H1 (cell line): ENCODE data around the gene UBE2F. TPM values are rescaled to one million over a fixed set of nuclear protein-coding genes. Genes with fewer than 3 reads are reported as not detected.

Experiments
- CTCF ChIA-PET: fragments of 300-600 bp; sonication (Branson Sonifier 250); formaldehyde crosslinking; loops from one replicate; lab custom pipeline; 2021; ENCODE audit not compliant: partially characterized antibody; lab: Charles Lee
- POLR2A ChIA-PET: fragments of 300-600 bp; sonication (Branson Sonifier 250); formaldehyde crosslinking; loops from one replicate; lab custom pipeline; 2021; ENCODE audit warnings: inconsistent platforms; ENCODE audit not compliant: partially characterized antibody; lab: Charles Lee
- DNase-seq, 2 experiments: peaks; one replicate each; pipeline versions ENCODE4 v3.0.0 to v3.0.0-alpha.2; 2010 to 2022; ENCODE audit warnings: low spot score in 2 of 2, low read depth in 1 of 2, mixed read lengths in 1 of 2
- FAIRE-seq: peaks from 2 replicates; lab custom pipeline; 2011; peaks lifted over from hg19 to GRCh38; lab: Jason Lieb, UNC
- H2AFZ ChIP-seq: 2 replicates; pipeline ENCODE4 v1.8.1; 2012; ENCODE audit warnings: low read length, inconsistent platforms
- H2AK5ac ChIP-seq: 2 replicates; pipeline ENCODE4 v1.6.1; 2013; ENCODE audit warnings: low read depth, low read length
- H2BK120ac ChIP-seq: replicated peaks from 2 replicates; pipeline ENCODE3; 2013; ENCODE audit warnings: low read depth, low read length, inconsistent platforms
- H2BK12ac ChIP-seq: 2 replicates; pipeline ENCODE4 v1.6.1; 2013; ENCODE audit warnings: low read depth, low read length
- H2BK15ac ChIP-seq: 2 replicates; pipeline ENCODE4 v1.6.1; 2013; ENCODE audit warnings: low read length
- H2BK20ac ChIP-seq: 2 replicates; pipeline ENCODE4 v1.6.1; 2013; ENCODE audit warnings: low read length
- H2BK5ac ChIP-seq: 2 replicates; pipeline ENCODE4 v1.6.1; 2013; ENCODE audit warnings: low read depth, low read length
- H3K14ac ChIP-seq: 2 replicates; pipeline ENCODE4 v1.6.1; 2013; ENCODE audit warnings: inconsistent platforms; ENCODE audit not compliant: insufficient read length
- H3K18ac ChIP-seq: 2 replicates; pipeline ENCODE4 v1.6.1; 2013; ENCODE audit warnings: low read length; ENCODE audit errors: extremely low read depth
- H3K23ac ChIP-seq: 2 replicates; pipeline ENCODE4 v1.6.1; 2013; ENCODE audit warnings: inconsistent platforms; ENCODE audit not compliant: insufficient read length
- H3K23me2 ChIP-seq: 2 replicates; pipeline ENCODE4 v1.6.1; 2013; ENCODE audit warnings: low read depth, low read length
- H3K27ac ChIP-seq: 2 replicates; pipeline ENCODE4 v1.6.1; 2011; ENCODE audit warnings: low read depth, low read length, inconsistent platforms
- H3K27me3 ChIP-seq, 4 experiments: replicated peaks in 1 of 4; 1 replicate in 1 of 4; 2 replicates in 3 of 4; pipeline versions ENCODE4 v1.6.1 to v1.8.1; 2011 to 2013; ENCODE audit warnings: low read length in 3 of 4, mild to moderate bottlenecking in 3 of 4, inconsistent platforms in 2 of 4, mixed read lengths in 2 of 4, moderate library complexity in 1 of 4; ENCODE audit not compliant: control insufficient read depth in 3 of 4, insufficient read depth in 3 of 4; ENCODE audit errors: extremely low read depth in 1 of 4
- H3K36me3 ChIP-seq, 4 experiments: 2 replicates each; pipeline versions ENCODE4 v1.6.1 to v1.8.1; 2011 to 2013; ENCODE audit warnings: mild to moderate bottlenecking in 4 of 4, low read length in 3 of 4, moderate library complexity in 2 of 4, control low read depth in 1 of 4, inconsistent platforms in 1 of 4; ENCODE audit not compliant: insufficient read depth in 4 of 4, control insufficient read depth in 2 of 4
- H3K4ac ChIP-seq: replicated peaks from 2 replicates; pipeline ENCODE3; 2013; ENCODE audit warnings: low read length, low read depth, mixed read lengths, inconsistent platforms; ENCODE audit not compliant: insufficient read length
- H3K4me1 ChIP-seq, 4 experiments: replicated peaks in 1 of 4; 1 replicate in 1 of 4; 2 replicates in 3 of 4; pipeline versions ENCODE4 v1.6.1 to v1.8.1; 2011 to 2013; ENCODE audit warnings: low read length in 3 of 4, inconsistent platforms in 2 of 4, mixed read lengths in 1 of 4; ENCODE audit not compliant: insufficient read depth in 4 of 4, control insufficient read depth in 3 of 4
- H3K4me2 ChIP-seq, 2 experiments: 2 replicates each; pipeline versions ENCODE4 v1.6.1 to v1.8.1; 2011 to 2013; ENCODE audit warnings: low read depth in 2 of 2, low read length in 2 of 2, control low read depth in 1 of 2, inconsistent platforms in 1 of 2, mild to moderate bottlenecking in 1 of 2; ENCODE audit not compliant: insufficient read depth in 1 of 2
- H3K4me3 ChIP-seq, 4 experiments: fragments of 200-600, 300-600 bp in 1 of 4; sonication (generic), shearing (Covaris generic), sonication (Bioruptor Twin) in 1 of 4; 2 replicates each; pipeline versions ENCODE4 v1.5.1 to v1.8.1; 2011 to 2016; ENCODE audit warnings: low read length in 4 of 4, low read depth in 3 of 4, control low read depth in 2 of 4, inconsistent platforms in 2 of 4, mild to moderate bottlenecking in 2 of 4, mixed read lengths in 1 of 4, moderate library complexity in 1 of 4; ENCODE audit not compliant: insufficient read depth in 2 of 4; ENCODE audit errors: extremely low read depth in 1 of 4
- H3K56ac ChIP-seq: replicated peaks from 2 replicates; pipeline ENCODE3; 2013; ENCODE audit warnings: low read depth, mild to moderate bottlenecking, mixed read lengths, low read length, inconsistent platforms; ENCODE audit not compliant: insufficient read length
- H3K79me1 ChIP-seq: 2 replicates; pipeline ENCODE4 v1.6.1; 2013; ENCODE audit warnings: low read depth, low read length, control low read depth
- H3K79me2 ChIP-seq, 2 experiments: 2 replicates each; pipeline versions ENCODE4 v1.6.1 to v1.8.1; 2012 to 2013; ENCODE audit warnings: low read length in 2 of 2, mild to moderate bottlenecking in 2 of 2, inconsistent platforms in 1 of 2; ENCODE audit not compliant: insufficient read depth in 2 of 2, control insufficient read depth in 1 of 2
- H3K9ac ChIP-seq, 4 experiments: replicated peaks in 1 of 4; 1 replicate in 1 of 4; 2 replicates in 3 of 4; pipeline versions ENCODE4 v1.6.1 to v1.8.1; 2011 to 2013; ENCODE audit warnings: low read depth in 3 of 4, low read length in 3 of 4, control low read depth in 2 of 4, mild to moderate bottlenecking in 2 of 4, moderate library complexity in 2 of 4, inconsistent platforms in 1 of 4; ENCODE audit errors: extremely low read depth in 1 of 4
- H3K9me3 ChIP-seq, 2 experiments: 2 replicates each; pipeline versions ENCODE4 v1.6.1 to v1.8.1; 2012 to 2013; ENCODE audit warnings: mild to moderate bottlenecking in 2 of 2, moderate library complexity in 2 of 2, control low read depth in 1 of 2, inconsistent platforms in 1 of 2, low read depth in 1 of 2, low read length in 1 of 2, mixed read lengths in 1 of 2; ENCODE audit not compliant: insufficient read depth in 2 of 2
- H4K20me1 ChIP-seq, 2 experiments: replicated peaks in 1 of 2; 2 replicates each; pipeline versions ENCODE3 to v1.8.1; 2011 to 2013; ENCODE audit warnings: inconsistent platforms in 2 of 2, low read length in 2 of 2, mild to moderate bottlenecking in 1 of 2; ENCODE audit not compliant: insufficient read depth in 2 of 2, control insufficient read depth in 1 of 2
- H4K5ac ChIP-seq: 2 replicates; pipeline ENCODE4 v1.6.1; 2013; ENCODE audit warnings: low read length, low read depth, mixed read lengths, inconsistent platforms; ENCODE audit not compliant: insufficient read length
- H4K8ac ChIP-seq: 2 replicates; pipeline ENCODE4 v1.8.0; 2013; ENCODE audit warnings: mild to moderate bottlenecking, moderate library complexity, low read length, inconsistent platforms; ENCODE audit not compliant: insufficient read depth; ENCODE audit errors: extremely low read depth
- H4K91ac ChIP-seq: replicated peaks from 2 replicates; pipeline ENCODE3; 2013; ENCODE audit warnings: low read length, mixed read lengths, inconsistent platforms; ENCODE audit not compliant: insufficient read length
- ASH2L ChIP-seq: fragments of 200-600, 300-600 bp; sonication (generic); IDR thresholded peaks from one replicate; pipeline ENCODE4 v1.7.1; 2017; ENCODE audit warnings: low read length
- EZH2 ChIP-seq: fragments of 200-600 bp; sonication (generic); IDR thresholded peaks from 2 replicates; pipeline ENCODE4 v1.7.1; 2012; ENCODE audit warnings: low read depth, mild to moderate bottlenecking, moderate library complexity, low read length, inconsistent platforms; ENCODE audit not compliant: severe bottlenecking
- GABPA ChIP-seq: IDR thresholded peaks from 2 replicates; pipeline ENCODE4 v1.6.1; 2011; ENCODE audit warnings: mild to moderate bottlenecking, low read length, moderate library complexity, borderline replicate concordance; ENCODE audit not compliant: insufficient read depth
- HDAC2 ChIP-seq, 2 experiments: fragments of 300-600 bp in 1 of 2; sonication (generic) in 1 of 2; IDR thresholded peaks; 2 replicates each; pipeline ENCODE4 v1.6.1; 2011 to 2012; ENCODE audit warnings: low read depth in 2 of 2, low read length in 2 of 2, mild to moderate bottlenecking in 2 of 2, moderate library complexity in 2 of 2, borderline replicate concordance in 1 of 2, inconsistent platforms in 1 of 2
- JUN ChIP-seq: IDR thresholded peaks from 2 replicates; pipeline ENCODE4 v1.6.1; 2011; ENCODE audit warnings: low read depth, mild to moderate bottlenecking, improper control_type of control experiment, low read length
- JUND ChIP-seq: IDR thresholded peaks from 2 replicates; pipeline ENCODE4 v1.6.1; 2011; ENCODE audit warnings: mild to moderate bottlenecking, improper control_type of control experiment, low read length
- KDM1A ChIP-seq: fragments of 200-600, 300-600 bp; sonication (generic); IDR thresholded peaks from 2 replicates; pipeline ENCODE4 v1.7.1; 2016; ENCODE audit warnings: mild to moderate bottlenecking, low read length, borderline replicate concordance
- KDM5A ChIP-seq: fragments of 200-600 bp; IDR thresholded peaks from 2 replicates; pipeline ENCODE4 v1.7.1; 2012; ENCODE audit warnings: mild to moderate bottlenecking, low read length, inconsistent platforms, mixed read lengths
- NANOG ChIP-seq: IDR thresholded peaks from 2 replicates; pipeline ENCODE4 v1.6.1; 2011; ENCODE audit warnings: low read length, low read depth, mild to moderate bottlenecking, inconsistent platforms; ENCODE audit not compliant: insufficient read depth, poor library complexity, severe bottlenecking
- POU5F1 ChIP-seq: IDR thresholded peaks from 2 replicates; pipeline ENCODE4 v1.6.1; 2011; ENCODE audit warnings: low read depth, mild to moderate bottlenecking, low read length, moderate library complexity
- SIN3A ChIP-seq, 2 experiments: IDR thresholded peaks in 1 of 2; conservative IDR thresholded peaks in 1 of 2; 2 replicates each; pipeline ENCODE4 v1.6.1; 2011 to 2012; ENCODE audit warnings: low read length in 2 of 2, improper control_type of control experiment in 1 of 2, low read depth in 1 of 2, mild to moderate bottlenecking in 1 of 2
- YY1 ChIP-seq: IDR thresholded peaks from 2 replicates; pipeline ENCODE4 v1.6.1; 2011; ENCODE audit warnings: low read depth, mild to moderate bottlenecking, low read length
- polyA plus RNA-seq, 7 experiments: library from polyadenylated mRNA; depleted of rRNA in 3 of 7; stranded (reverse) in 5 of 7; unstranded in 2 of 7; fragments of >200 nt in 5 of 7; fragments of 200-250 nt in 2 of 7; gene quantifications; 1 replicate in 5 of 7; 2 replicates in 1 of 7; 4 replicates in 1 of 7; pipeline versions ENCODE4 v1.2.1 to v1.2.3, GENCODE V29; 2011 to 2013; ENCODE audit warnings: missing spikeins in 2 of 7, mixed read lengths in 2 of 7
- total RNA-seq: library from RNA; stranded (reverse); fragmentation: NEBNext Ultra II Directional; extraction: Animal tissue kit (Norgen Biotek cat#: 25700); gene quantifications from 2 replicates; pipeline ENCODE4 v1.2.1, GENCODE V29; 2021

UBE2F gene
- total and polyA plus RNA-seq, 2 of the 8 experiments (the other 6 are each of a cell fraction or from before 2014, with no cell fraction given), result 43.3 to 59.8 TPM

DNA sequence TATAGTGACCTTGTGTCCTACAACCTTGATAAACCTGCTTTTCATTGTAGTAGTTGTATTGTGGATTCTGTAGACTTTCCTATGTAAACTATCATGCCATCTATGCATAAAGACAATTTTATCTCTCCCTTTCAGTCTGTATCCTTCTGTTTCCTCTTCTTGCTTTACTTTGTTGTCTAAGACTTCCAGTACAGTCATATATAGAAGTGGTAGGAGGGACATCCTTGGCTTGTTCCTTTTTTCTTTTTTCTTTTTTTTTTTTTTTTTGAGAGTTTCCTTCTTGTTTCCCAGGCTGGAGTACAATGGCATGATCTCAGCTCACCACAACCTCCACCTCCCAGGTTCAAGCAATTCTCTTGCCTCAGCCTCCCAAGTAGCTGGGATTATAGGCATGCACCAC is 39.7 kb downstream of the UBE2F start:
- Histone ChIP-seq H2BK5ac (no peak overlapping the region), H3K79me2 (no peaks in the 10 kb centered on the region; a peak in 1 of 4 replicates), H4K8ac (no peak overlapping the region), H3K14ac (no peak overlapping the region)
- no peak for TF ChIP-seq NANOG
- TF ChIP-seq SIN3A (conservative IDR thresholded peaks at IDR 0.05 in 1 of 2, IDR thresholded peaks at IDR 0.05 in 1 of 2; ENCODE audit: low read depth in 1 of 2, low read length in 2 of 2), result no peak
- TF ChIP-seq JUND, result no peak
- TF ChIP-seq JUN, result no peak
- TF ChIP-seq ASH2L, result no peak
- TF ChIP-seq EZH2, result no peak
- TF ChIP-seq GABPA, result no peak
- no peak for TF ChIP-seq YY1
- no peak for TF ChIP-seq KDM5A
- no peak for TF ChIP-seq HDAC2 (IDR thresholded peaks at IDR 0.05; ENCODE audit: borderline replicate concordance in 1 of 2, low read depth in 2 of 2, low read length in 2 of 2)
- no peak for TF ChIP-seq POU5F1
- no peak for TF ChIP-seq KDM1A
- TF ChIP-seq, all 59 proteins: peak for 0
- Histone ChIP-seq H2AK5ac (no peak overlapping the region), H3K9me3 (no peaks in the 10 kb centered on the region), H3K4me1 (no peaks in the 10 kb centered on the region), H3K18ac (no peak overlapping the region), H3K23ac (no peak overlapping the region), H2BK15ac (no peak overlapping the region), H3K23me2 (no peaks in the 10 kb centered on the region; the same call in 1 of the 2 replicates), H2AFZ (no peak overlapping the region), H3K4me3 (no peak overlapping the region), H2BK120ac (no peak overlapping the region), H2BK12ac (no peak overlapping the region), H4K20me1 (peaks cover 0 to 3% of the 10 kb centered on the region in 2 experiments), H3K27me3 (no peaks in the 10 kb centered on the region), H4K91ac (no peak overlapping the region), H3K36me3 (no peaks in the 10 kb centered on the region), H4K5ac (no peak overlapping the region), H2BK20ac (no peak overlapping the region), H3K4me2 (no peak overlapping the region), H3K56ac (no peak overlapping the region), H3K79me1 (peaks cover 3% of the 10 kb centered on the region; the same call in 1 of the 2 replicates), H3K9ac (no peak overlapping the region), H3K4ac (no peak overlapping the region), H3K27ac (no peak overlapping the region)
- CTCF ChIA-PET, result interaction anchor here (0.6 to 0.9 kb wide), 2 partner anchors 16 to 481 kb away, joined by 3 read pairs; no protein-coding TSS in a partner anchor
- POLR2A ChIA-PET, result no interaction called here
- no peak for FAIRE-seq
- DNase-seq, result no peak
